ENCODE data around the gene MYO18A. TPM values are rescaled to one million over a fixed set of nuclear protein-coding genes. Genes with fewer than 3 reads are reported as not detected.

MYO18A gene
- total and polyA plus RNA-seq, 2 of the 4 experiments (the other 2 are of a cell fraction) = 22.4 to 39.1 TPM

DNA sequence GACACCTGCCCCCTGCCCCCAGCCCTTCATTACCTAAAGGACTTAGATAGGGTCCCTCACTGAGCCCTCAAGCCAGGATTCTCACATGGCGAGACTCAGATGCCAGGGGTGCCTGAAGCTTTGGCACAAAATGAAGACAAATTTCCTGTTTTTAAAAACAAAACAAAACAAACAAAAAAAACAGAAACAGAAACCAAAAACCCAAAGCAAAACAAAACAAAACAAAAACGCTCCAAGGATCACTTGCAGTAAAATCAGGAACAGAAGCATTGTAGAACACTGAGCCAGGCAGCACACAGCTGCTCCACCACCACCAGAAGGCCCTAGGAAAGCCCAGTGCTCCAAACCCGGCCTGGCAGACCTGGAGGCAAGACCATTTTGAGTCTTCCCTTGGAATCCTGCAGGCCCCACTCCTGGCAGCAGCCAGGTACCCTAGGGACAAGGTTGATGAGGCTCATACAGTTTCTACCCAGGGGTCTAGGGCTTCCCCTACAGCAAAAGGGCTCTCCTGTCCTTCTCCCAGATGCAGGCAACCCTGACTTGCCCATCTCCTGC is 20.8 kb downstream of the MYO18A start:
- Histone ChIP-seq H3K4me3 (ENCODE audit: insufficient read depth, low read depth, low read length) (no peak overlapping the region), H4K20me1 (ENCODE audit: insufficient read depth, low read length) (peaks cover 10% of the 10 kb centered on the region), H4K8ac (ENCODE audit: low read depth in 2 of 2, low read length in 2 of 2) (peak overlapping the region; percentile 62 to 89), H3K36me3 (ENCODE audit: control insufficient read depth, insufficient read depth, low read length) (0 out of 2 replicates have a peak, but pooled peaks cover 1% of the 10 kb centered on the region), H3K4ac (ENCODE audit: low read depth, low read length) (peak overlapping the region; percentile 77), H2BK5ac (ENCODE audit: low read depth, low read length, poor library complexity, severe bottlenecking) (peak overlapping the region; percentile 63), H4K5ac (ENCODE audit: low read depth, low read length) (peak overlapping the region; percentile 52), H4K91ac (ENCODE audit: insufficient read depth, low read depth, low read length) (peak overlapping the region; percentile 91), H2AK5ac (ENCODE audit: low read depth, low read length) (peak overlapping the region; percentile 87), H2BK20ac (ENCODE audit: low read depth, low read length) (peak overlapping the region; percentile 88), H3K27ac (ENCODE audit: insufficient read depth, low read length) (peak overlapping the region; percentile 72), H2AFZ (replicated peaks; ENCODE audit: low read length, poor library complexity) (peak overlapping the region; percentile 9), H2AK9ac (replicated peaks; ENCODE audit: low read depth, low read length, poor library complexity) (peak overlapping the region; percentile 26), H3K27me3 (ENCODE audit: control insufficient read depth, insufficient read depth, low read length) (no peaks in the 10 kb centered on the region), H3K79me1 (ENCODE audit: low read depth in 1 of 2, low read length in 2 of 2) (peaks cover 46 to 90% of the 10 kb centered on the region in 2 experiments), H3K4me1 (ENCODE audit: control insufficient read depth, insufficient read depth, low read length) (peaks cover 67% of the 10 kb centered on the region), H3K23ac (ENCODE audit: low read depth, low read length) (peak overlapping the region; percentile 63), H3K9ac (ENCODE audit: low read depth, low read length) (peak overlapping the region; percentile 26; the same call in 1 of the 2 replicates), H3K14ac (replicated peaks; ENCODE audit: low read depth, low read length) (peak overlapping the region; percentile 46), H3K9me1 (ENCODE audit: insufficient read depth, low read length) (peaks cover 64% of the 10 kb centered on the region), H3K9me3 (ENCODE audit: control insufficient read depth, insufficient read depth, low read length) (no peaks in the 10 kb centered on the region), H3K18ac (ENCODE audit: low read depth, low read length) (peak overlapping the region; percentile 45), H2BK15ac (ENCODE audit: low read depth, low read length) (peak overlapping the region; percentile 51; the same call in 2 of the 3 replicates), H3K4me2 (ENCODE audit: low read depth, low read length) (peak overlapping the region; percentile 32), H2BK120ac (ENCODE audit: low read depth, low read length) (peak overlapping the region; percentile 92), H3K56ac (ENCODE audit: extremely low read depth, insufficient read depth, low read length) (peak overlapping the region; percentile 7; the same call in 1 of the 2 replicates)
- dilution Hi-C loops (cut with HindIII; ENCODE audit: low sequenced_read_pairs, unreplicated experiment) = no loop called here
- TF ChIP-seq, protein P1, sequence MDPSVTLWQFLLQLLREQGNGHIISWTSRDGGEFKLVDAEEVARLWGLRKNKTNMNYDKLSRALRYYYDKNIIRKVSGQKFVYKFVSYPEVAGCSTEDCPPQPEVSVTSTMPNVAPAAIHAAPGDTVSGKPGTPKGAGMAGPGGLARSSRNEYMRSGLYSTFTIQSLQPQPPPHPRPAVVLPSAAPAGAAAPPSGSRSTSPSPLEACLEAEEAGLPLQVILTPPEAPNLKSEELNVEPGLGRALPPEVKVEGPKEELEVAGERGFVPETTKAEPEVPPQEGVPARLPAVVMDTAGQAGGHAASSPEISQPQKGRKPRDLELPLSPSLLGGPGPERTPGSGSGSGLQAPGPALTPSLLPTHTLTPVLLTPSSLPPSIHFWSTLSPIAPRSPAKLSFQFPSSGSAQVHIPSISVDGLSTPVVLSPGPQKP (IDR thresholded peaks at IDR 0.05; ENCODE audit: borderline replicate concordance, low read depth, low read length) = no peak
- TF ChIP-seq RFX5 (IDR thresholded peaks at IDR 0.05; ENCODE audit: low read depth, low read length) = no peak
- ATAC-seq (ENCODE audit: low read depth) (no peak), DNase-seq (no peak)
- in situ Hi-C loops (cut with MboI; ENCODE audit: low sequenced_read_pairs) = no loop called here
- no TSS peak for BruUV-seq (replicated peaks)
- POLR2A ChIA-PET (ENCODE audit: unreplicated experiment) = interaction anchor here (0.6 kb wide), 1 partner anchor 967 kb away, joined by 7 read pairs; no protein-coding TSS in a partner anchor
- intact Hi-C loops (cut with micrococcal nuclease) = no loop called here
- 71% methylated on average over 1 of the region's 3 CpGs; no CpG with 5 or more reads in 1 of the 2 experiments for WGBS, 2 experiments (ENCODE audit: extremely low coverage in 2 of 2, insufficient read length in 1 of 2)
- CTCF ChIA-PET = interaction anchor here (0.7 to 1.1 kb wide), 2 partner anchors 10 to 16 kb away, joined by 3 to 5 read pairs; no protein-coding TSS in a partner anchor

Data from IMR-90 (cell line).